Left ventricle myocardium inferior (tissue), 1 donor: ENCODE measurements around the gene COPS7B. TPM values are rescaled to one million over a fixed set of nuclear protein-coding genes. Genes with fewer than 3 reads are reported as not detected.

Source experiments
- DNase-seq: peaks from one replicate; pipeline ENCODE4 v3.0.0-alpha.2; 2020
- H3K27ac ChIP-seq: fragments of 200-600 bp; replicated peaks from 2 replicates; pipeline ENCODE4 v1.8.0; 2021
- H3K27me3 ChIP-seq: fragments of 200-600 bp; 2 replicates; pipeline ENCODE4 v1.8.0; 2021; ENCODE audit warnings: low read depth
- H3K36me3 ChIP-seq: fragments of 200-600 bp; 2 replicates; pipeline ENCODE4 v1.8.0; 2021
- H3K4me1 ChIP-seq: fragments of 200-600 bp; 2 replicates; pipeline ENCODE4 v1.8.0; 2021
- H3K4me3 ChIP-seq: fragments of 200-600 bp; 2 replicates; pipeline ENCODE4 v1.8.0; 2021; ENCODE audit warnings: mild to moderate bottlenecking, moderate library complexity
- H3K9me3 ChIP-seq: fragments of 200-600 bp; replicated peaks from 2 replicates; pipeline ENCODE4 v1.8.0; 2021
- CTCF ChIP-seq: fragments of 200-600 bp; IDR thresholded peaks from 2 replicates; pipeline ENCODE4 v1.8.0; 2021; ENCODE audit warnings: antibody characterized with exemption, mild to moderate bottlenecking, borderline replicate concordance
- intact Hi-C: fragments of 100-400 bp; cut with micrococcal nuclease; formaldehyde crosslinking; loops from one replicate; pipeline ENCODE4 v1.11.0; 2022
- total RNA-seq: library from RNA; stranded (reverse); fragmentation: NEBNext Ultra II Directional; extraction: Animal tissue kit (Norgen Biotek cat#: 25700); gene quantifications from one replicate; pipeline ENCODE4 v1.2.1, GENCODE V29; 2021
- donor health status: DM: no; HTN: yes; CAD: no; lungs with severe emphysema.

The COPS7B gene
- total RNA-seq, 1 donor from 2014 or later: 21.3 TPM

DNA sequence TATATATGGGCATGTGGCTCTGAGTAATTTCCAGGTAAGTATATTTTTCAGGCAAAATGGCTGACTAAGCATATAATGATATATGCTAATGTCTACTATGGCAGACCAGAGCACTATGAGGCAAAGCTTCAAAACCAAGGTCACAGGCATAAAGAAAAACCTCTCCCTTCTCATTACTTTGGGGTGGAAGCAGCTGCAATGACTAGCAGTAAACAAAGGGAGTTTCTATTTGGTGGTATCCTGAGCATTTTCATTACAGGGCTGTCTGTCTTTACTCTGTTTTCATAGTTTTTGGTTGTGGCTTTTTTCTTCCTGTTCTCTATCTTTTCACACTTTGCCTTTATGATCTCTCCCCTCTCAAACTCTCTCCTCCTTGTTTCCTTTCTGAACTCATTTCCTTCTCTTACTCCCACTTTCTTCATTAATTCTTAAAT lies 20.7 kb upstream of the COPS7B start:
- TF ChIP-seq CTCF: no peak
- Histone ChIP-seq H3K36me3 (no peaks in the 10 kb centered on the region), H3K4me3 (no peak overlapping the region), H3K9me3 (no peaks in the 10 kb centered on the region), H3K27me3 (no peaks in the 10 kb centered on the region), H3K27ac (no peak overlapping the region), H3K4me1 (peaks cover 8% of the 10 kb centered on the region)
- DNase-seq: no peak
- intact Hi-C loops: no loop called here

DNA sequence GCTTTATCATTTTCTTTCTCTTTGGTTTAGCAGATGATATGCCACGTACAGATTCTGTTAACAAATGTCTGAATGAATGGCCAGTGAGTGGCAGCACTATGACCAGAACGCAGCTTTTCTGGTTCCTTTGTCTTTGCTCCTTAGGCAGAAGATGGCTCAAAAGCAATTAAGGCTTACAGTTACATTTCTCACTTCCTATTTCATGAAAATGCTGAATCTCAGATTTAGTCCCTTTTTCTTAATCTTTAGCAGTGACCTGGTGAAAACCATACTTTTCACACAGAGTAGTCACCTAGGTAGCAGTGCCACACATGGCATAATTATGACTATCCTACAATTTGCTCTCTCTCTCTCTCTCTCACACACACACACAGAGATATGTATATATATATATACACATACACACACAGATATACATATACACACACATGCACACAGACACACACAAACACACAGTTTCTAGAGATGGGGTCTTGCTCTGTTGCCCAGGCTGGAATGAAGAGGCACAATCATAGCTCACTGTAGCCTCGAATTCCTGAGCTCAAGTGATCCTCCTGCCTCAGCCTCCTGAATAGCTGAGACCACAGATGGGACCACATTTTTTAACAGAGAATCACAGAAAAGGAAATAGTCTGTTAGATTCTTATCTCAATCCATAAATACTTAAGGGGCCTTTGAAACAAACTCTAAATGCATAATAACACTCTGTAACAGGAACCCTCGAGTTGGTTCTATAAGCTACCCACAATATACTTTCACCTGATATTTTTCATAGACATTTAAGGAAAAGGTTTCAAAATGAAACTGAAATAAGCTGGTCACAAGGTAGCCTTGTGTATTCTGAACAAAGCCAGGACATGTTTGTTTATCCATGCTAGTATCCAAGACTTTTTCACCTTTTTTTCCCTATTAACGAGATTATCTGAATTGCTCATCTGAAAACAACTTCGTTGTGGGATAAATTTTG lies 16.8 kb upstream of the COPS7B start:
- peaks cover 5% of the 10 kb centered on the region for H3K4me1 ChIP-seq
- TF ChIP-seq CTCF: no peak
- H3K36me3 ChIP-seq: no peaks in the 10 kb centered on the region
- H3K27ac ChIP-seq: no peak overlapping the region
- no peak overlapping the region for H3K4me3 ChIP-seq
- H3K27me3 ChIP-seq: no peaks in the 10 kb centered on the region
- DNase-seq: no peak
- intact Hi-C loops: no loop called here
- no peaks in the 10 kb centered on the region for H3K9me3 ChIP-seq

- intact Hi-C loops: no loop called here
- Histone ChIP-seq H3K9me3 (no peaks in the 10 kb centered on the region), H3K4me3 (peak overlapping the region; percentile 81), H3K36me3 (no peaks in the 10 kb centered on the region), H3K27ac (peak overlapping the region; percentile 92), H3K27me3 (no peaks in the 10 kb centered on the region), H3K4me1 (peaks cover 53% of the 10 kb centered on the region)
- DNase-seq: no peak
- TF ChIP-seq CTCF: no peak
Measured at GRCh38 chr2:231780123-231780908, 5.9 kb upstream of the COPS7B start.

DNA sequence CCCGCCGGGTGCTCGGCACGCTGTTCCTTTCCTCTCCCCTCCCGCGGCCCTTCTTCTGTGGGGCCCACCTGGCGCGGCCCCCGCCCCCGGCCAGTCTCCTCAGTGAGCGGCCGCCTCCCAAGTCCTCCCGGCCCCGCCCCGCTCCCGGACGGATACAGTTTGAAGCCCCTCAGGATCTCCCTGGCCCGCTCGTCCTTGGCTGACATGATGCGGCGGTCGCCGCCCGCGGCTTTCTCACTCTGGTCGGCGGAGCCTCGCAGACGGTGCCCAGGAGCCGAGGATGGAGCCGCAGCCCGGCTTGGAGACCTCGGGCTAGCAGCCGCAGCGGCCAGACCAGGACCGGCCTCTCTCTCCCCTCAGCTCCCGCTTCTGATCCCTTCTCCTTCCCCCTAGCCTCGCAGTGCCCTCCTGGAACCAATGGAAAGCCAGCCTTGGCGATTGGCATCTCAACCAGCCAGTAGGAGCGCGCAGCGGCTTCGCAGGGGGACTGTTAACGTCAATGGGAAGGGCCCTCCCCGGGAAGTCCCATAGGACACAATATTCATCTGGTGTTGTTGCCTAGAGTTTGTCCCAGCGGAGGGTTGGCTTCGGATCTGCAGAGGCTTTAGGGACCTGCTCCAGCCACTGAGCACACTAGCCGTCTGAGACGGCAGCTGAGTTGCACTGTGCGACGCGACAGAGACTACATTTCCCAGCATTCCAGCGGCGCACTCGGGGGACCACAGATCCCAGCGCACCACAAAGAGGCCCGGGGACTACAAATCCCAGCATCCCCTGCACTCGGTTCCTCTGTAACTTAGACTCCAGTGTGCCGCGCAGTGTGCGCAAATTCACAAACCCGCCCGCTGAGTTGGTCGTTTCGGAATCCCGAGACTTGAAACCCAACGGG lies 5.1 kb upstream of the COPS7B start, which contains the start of gene PDE6D:
Gene PDE6D, minus strand, starts transcription at position 374 of the 889 bp plus-strand sequence. Its CDS starts 168 bp downstream, at position 206.
- Histone ChIP-seq H3K27ac (peak within 1 kb of the TSS; percentile 92), H3K4me1 (peaks cover 61% of the 10 kb centered on the region), H3K9me3 (no peaks in the 10 kb centered on the region), H3K36me3 (no peaks in the 10 kb centered on the region), H3K27me3 (no peaks in the 10 kb centered on the region), H3K4me3 (peak within 1 kb of the TSS; percentile 81)
- intact Hi-C loops: no loop called here
- TF ChIP-seq CTCF: peak; percentile 8
- peak; percentile 100 for DNase-seq
